SIG-M5 treated with dmso at 0.1 percent for 504 hours (cell line): ENCODE data around the gene CNTN1.

Experiments used
- DNase-seq: peaks from one replicate; lab custom pipeline; 2025; ENCODE audit not compliant: unreplicated experiment; lab: John Stamatoyannopoulos, UW

Gene CNTN1

GRCh38 chr12:40768125-40768864 is 76.1 kb downstream of the CNTN1 start:
- no peak for DNase-seq

- DNase-seq = no peak
These were observed 77.6 kb downstream of the CNTN1 start for GRCh38 chr12:40769846-40770245.

GRCh38 chr12:40770781-40771180 is 78.5 kb downstream of the CNTN1 start:
- no peak for DNase-seq

- no peak for DNase-seq
These were observed 83.4 kb downstream of the CNTN1 start for GRCh38 chr12:40775661-40776060.

- no peak for DNase-seq
These were observed 91.9 kb downstream of the CNTN1 start for GRCh38 chr12:40784102-40784501.

GRCh38 chr12:40788276-40788675 is 96.0 kb downstream of the CNTN1 start:
- no peak for DNase-seq

- no peak for DNase-seq
These were observed 100.7 kb downstream of the CNTN1 start for GRCh38 chr12:40792792-40793386.

- DNase-seq = no peak
These were observed 101.2 kb downstream of the CNTN1 start for GRCh38 chr12:40793471-40793870.

- no peak for DNase-seq
These were observed 101.8 kb downstream of the CNTN1 start for GRCh38 chr12:40794087-40794486.

- no peak for DNase-seq
These were observed 108.8 kb downstream of the CNTN1 start for GRCh38 chr12:40801082-40801481.

GRCh38 chr12:40801861-40802260 is 109.6 kb downstream of the CNTN1 start:
- DNase-seq = no peak

- DNase-seq = no peak
These were observed 110.4 kb downstream of the CNTN1 start for GRCh38 chr12:40802656-40803055.

GRCh38 chr12:40819436-40820108 is 127.3 kb downstream of the CNTN1 start:
- no peak for DNase-seq

- no peak for DNase-seq
These were observed 128.7 kb downstream of the CNTN1 start for GRCh38 chr12:40820794-40821484.

- no peak for DNase-seq
These were observed 132.9 kb downstream of the CNTN1 start for GRCh38 chr12:40825156-40825555.

GRCh38 chr12:40827683-40828592 is 135.7 kb downstream of the CNTN1 start:
- no peak for DNase-seq

GRCh38 chr12:40828593-40828990 is 136.4 kb downstream of the CNTN1 start:
- no peak for DNase-seq

- no peak for DNase-seq
These were observed 137.5 kb downstream of the CNTN1 start for GRCh38 chr12:40829738-40830144.

- no peak for DNase-seq
These were observed 139.7 kb downstream of the CNTN1 start for GRCh38 chr12:40831916-40832315.

- DNase-seq = no peak
These were observed 140.4 kb downstream of the CNTN1 start for GRCh38 chr12:40832668-40833067.

GRCh38 chr12:40833818-40834217 is 141.6 kb downstream of the CNTN1 start:
- DNase-seq = no peak
